ENCODE data around the gene CSMD2. TPM values are rescaled to one million over a fixed set of nuclear protein-coding genes. Genes with fewer than 3 reads are reported as not detected.

CSMD2 gene
- total RNA-seq, 1 experiment from 2014 or later = 13.2 TPM

DNA sequence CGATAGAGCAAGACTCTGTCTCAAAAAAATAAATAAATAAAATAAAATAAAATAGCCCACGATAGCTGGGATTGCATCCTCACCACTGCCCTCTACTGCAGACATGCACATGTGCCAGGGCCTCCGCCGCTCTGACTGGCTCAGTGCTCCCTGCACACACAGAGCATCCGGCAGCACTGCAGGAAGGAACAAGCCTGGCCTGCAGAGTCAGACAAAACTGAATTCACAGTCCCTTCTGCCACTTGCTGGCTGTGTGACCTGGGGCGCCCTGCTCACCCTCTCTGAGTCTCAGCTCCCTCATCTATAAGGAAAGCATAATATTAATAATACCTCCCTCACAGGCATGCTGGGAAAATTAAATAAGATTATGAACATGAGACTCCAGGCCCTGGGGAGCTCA, 35.4 kb downstream of the CSMD2 start (continued):
- TF ChIP-seq, protein P1, sequence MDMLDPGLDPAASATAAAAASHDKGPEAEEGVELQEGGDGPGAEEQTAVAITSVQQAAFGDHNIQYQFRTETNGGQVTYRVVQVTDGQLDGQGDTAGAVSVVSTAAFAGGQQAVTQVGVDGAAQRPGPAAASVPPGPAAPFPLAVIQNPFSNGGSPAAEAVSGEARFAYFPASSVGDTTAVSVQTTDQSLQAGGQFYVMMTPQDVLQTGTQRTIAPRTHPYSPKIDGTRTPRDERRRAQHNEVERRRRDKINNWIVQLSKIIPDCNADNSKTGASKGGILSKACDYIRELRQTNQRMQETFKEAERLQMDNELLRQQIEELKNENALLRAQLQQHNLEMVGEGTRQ (CRISPR knock-in tag; IDR thresholded peaks at IDR 0.05) = no peak

DNA sequence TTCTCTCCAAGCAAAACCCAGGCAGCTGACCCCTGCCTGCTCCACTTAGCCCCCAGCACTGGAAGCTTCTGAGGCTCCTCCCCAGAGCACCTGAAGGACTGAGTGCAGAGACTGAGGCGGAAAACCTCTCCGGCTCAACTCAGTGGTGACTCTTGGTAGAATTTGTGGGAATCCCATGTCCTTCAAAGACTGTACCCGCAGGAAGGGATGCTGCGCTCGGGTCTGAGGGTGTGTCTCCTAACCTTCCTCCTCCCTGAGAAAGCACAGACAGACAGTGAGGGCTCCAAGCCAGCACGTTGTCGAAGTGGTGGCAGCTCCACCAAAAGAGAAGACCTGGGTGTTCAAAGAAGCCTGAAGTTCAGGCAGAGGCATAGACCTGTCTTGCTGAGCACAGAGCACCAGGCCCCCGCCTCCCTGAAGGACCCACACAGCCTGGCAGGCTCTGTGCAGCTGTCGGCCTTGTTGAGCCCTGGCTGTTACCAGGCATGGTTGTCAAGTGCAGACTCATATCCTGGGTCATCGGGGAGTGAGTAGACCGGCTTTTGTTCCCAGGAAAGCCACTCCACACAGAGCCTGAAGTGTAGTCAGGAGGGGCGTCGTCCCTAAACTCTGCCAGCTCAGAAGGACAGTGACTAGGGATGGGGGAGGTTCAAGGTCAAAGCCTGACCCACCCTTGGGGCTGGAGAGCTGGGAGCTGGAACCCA, 36.7 kb downstream of the CSMD2 start:
- CTCF ChIA-PET = interaction anchor here (1.0 to 2.4 kb wide), 3 partner anchors 14 to 495 kb away, joined by 3 to 7 read pairs (median 4); no protein-coding TSS in a partner anchor

DNA sequence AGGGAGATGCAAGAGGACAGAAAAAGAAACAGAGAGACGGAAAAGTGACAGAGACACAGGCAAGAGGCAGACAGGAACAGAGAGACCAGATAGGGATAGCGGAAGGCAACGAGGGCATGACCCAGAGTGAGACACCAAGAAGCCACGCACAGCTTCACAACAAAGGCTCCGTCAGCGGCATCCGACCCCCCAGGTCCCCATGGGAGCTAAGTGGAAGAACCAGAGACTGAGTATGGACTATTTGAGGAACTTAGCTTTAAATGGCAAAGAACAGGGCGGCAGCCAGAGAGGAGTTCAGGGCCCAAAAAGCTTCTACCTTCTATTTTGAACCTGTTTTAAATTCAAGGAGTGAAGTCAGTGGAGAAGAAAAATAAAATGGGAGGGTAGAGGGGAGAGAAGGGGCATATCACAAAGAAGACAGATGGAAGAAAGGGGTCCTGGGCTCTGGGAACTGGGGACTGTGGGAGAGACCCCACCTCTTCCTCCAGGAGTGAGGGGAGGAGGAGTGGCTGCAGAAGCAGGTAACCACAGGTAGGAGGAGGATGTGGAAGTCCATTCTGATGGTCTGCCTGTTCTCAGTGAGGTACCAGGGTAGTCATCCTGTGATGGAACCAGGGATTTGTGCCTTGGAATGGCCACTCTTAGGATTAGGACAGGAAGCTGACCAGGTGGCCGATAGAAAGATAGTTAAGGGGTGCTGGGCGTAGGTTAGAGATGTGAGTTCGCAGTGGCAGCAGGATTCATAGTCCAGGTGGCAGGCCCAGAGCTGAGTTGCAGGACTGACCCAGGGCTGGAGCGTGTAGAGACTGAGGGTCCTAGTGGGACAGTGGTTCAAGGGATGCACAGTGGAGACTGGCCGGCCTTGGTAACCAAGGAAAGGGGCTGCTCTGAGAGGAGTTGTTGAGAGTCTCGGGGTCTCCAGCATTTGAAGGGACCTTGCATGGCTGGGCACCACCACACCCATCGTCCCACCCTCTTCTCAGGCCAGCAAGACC, 37.7 kb downstream of the CSMD2 start:
- Mint-ChIP-seq H3K27me3 (ENCODE audit: low read depth) (no peaks in the 10 kb centered on the region), H3K9me3 (peaks cover 4% of the 10 kb centered on the region; the same call in 1 of the 2 replicates), H3K27ac (no peak overlapping the region; the same call in none of the 2 replicates), H3K4me3 (no peak overlapping the region), H3K4me1 (peaks cover 6% of the 10 kb centered on the region; the same call in 1 of the 2 replicates), H3K36me3 (peaks cover 19% of the 10 kb centered on the region)
- ChIA-PET POLR2A (no interaction called here), CTCF (interaction anchor here (1.0 to 2.4 kb wide), 2 partner anchors 13 to 36 kb away, joined by 4 to 7 read pairs; no protein-coding TSS in a partner anchor)
- DNase-seq (ENCODE audit: low spot score) (no peak), ATAC-seq (no peak)
- TF ChIP-seq ZBTB21 (CRISPR knock-in tag; IDR thresholded peaks at IDR 0.05; ENCODE audit: borderline replicate concordance) = no peak
- no peak for TF ChIP-seq CREB1 (CRISPR knock-in tag; IDR thresholded peaks at IDR 0.05)
- TF ChIP-seq, protein P2, sequence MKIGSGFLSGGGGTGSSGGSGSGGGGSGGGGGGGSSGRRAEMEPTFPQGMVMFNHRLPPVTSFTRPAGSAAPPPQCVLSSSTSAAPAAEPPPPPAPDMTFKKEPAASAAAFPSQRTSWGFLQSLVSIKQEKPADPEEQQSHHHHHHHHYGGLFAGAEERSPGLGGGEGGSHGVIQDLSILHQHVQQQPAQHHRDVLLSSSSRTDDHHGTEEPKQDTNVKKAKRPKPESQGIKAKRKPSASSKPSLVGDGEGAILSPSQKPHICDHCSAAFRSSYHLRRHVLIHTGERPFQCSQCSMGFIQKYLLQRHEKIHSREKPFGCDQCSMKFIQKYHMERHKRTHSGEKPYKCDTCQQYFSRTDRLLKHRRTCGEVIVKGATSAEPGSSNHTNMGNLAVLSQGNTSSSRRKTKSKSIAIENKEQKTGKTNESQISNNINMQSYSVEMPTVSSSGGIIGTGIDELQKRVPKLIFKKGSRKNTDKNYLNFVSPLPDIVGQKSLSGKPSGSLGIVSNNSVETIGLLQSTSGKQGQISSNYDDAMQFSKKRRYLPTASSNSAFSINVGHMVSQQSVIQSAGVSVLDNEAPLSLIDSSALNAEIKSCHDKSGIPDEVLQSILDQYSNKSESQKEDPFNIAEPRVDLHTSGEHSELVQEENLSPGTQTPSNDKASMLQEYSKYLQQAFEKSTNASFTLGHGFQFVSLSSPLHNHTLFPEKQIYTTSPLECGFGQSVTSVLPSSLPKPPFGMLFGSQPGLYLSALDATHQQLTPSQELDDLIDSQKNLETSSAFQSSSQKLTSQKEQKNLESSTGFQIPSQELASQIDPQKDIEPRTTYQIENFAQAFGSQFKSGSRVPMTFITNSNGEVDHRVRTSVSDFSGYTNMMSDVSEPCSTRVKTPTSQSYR (CRISPR knock-in tag; IDR thresholded peaks at IDR 0.05) = no peak
- TF ChIP-seq, protein P3, sequence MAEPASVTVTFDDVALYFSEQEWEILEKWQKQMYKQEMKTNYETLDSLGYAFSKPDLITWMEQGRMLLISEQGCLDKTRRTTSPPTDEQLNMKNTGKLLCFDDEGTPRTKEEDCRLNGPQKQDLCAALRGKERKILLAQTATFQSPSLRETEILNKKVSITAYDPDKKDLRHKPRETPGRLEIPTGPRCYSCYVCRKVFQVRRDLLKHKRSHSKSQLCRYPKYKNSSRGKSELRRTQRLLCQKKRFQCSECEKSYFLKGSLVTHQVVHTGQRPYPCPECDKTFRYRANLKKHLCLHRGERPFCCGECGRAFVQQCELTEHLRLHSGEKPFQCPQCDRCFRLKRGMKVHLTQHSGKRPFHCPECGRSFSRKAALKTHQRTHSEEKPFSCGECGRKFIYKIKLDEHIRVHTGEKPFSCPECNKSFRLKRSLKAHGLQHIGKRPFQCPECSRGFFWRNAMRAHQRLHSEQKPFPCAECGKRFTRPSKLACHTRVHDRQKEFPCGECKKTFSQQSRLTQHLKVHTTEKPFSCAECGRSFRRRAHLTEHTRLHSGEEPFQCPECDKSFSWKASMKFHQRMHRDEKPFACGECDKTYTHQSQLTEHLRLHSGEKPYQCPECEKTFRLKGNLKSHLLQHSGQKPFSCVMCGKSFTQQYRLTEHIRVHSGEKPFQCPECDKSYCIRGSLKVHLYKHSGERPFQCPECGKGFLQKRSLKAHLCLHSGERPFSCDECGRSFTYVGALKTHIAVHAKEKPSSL (CRISPR knock-in tag; conservative IDR thresholded peaks at IDR 0.05) = no peak
- TF ChIP-seq, protein P4, sequence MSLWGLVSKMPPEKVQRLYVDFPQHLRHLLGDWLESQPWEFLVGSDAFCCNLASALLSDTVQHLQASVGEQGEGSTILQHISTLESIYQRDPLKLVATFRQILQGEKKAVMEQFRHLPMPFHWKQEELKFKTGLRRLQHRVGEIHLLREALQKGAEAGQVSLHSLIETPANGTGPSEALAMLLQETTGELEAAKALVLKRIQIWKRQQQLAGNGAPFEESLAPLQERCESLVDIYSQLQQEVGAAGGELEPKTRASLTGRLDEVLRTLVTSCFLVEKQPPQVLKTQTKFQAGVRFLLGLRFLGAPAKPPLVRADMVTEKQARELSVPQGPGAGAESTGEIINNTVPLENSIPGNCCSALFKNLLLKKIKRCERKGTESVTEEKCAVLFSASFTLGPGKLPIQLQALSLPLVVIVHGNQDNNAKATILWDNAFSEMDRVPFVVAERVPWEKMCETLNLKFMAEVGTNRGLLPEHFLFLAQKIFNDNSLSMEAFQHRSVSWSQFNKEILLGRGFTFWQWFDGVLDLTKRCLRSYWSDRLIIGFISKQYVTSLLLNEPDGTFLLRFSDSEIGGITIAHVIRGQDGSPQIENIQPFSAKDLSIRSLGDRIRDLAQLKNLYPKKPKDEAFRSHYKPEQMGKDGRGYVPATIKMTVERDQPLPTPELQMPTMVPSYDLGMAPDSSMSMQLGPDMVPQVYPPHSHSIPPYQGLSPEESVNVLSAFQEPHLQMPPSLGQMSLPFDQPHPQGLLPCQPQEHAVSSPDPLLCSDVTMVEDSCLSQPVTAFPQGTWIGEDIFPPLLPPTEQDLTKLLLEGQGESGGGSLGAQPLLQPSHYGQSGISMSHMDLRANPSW (CRISPR knock-in tag; conservative IDR thresholded peaks at IDR 0.05; ENCODE audit: low read depth) = no peak
- TF ChIP-seq, protein P1 (CRISPR knock-in tag; IDR thresholded peaks at IDR 0.05) = no peak
- TF ChIP-seq, protein P5, sequence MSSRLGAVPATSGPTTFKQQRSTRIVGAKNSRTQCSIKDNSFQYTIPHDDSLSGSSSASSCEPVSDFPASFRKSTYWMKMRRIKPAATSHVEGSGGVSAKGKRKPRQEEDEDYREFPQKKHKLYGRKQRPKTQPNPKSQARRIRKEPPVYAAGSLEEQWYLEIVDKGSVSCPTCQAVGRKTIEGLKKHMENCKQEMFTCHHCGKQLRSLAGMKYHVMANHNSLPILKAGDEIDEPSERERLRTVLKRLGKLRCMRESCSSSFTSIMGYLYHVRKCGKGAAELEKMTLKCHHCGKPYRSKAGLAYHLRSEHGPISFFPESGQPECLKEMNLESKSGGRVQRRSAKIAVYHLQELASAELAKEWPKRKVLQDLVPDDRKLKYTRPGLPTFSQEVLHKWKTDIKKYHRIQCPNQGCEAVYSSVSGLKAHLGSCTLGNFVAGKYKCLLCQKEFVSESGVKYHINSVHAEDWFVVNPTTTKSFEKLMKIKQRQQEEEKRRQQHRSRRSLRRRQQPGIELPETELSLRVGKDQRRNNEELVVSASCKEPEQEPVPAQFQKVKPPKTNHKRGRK (CRISPR knock-in tag; IDR thresholded peaks at IDR 0.05; ENCODE audit: borderline replicate concordance) = no peak
- TF ChIP-seq MYBL2 (CRISPR knock-in tag; IDR thresholded peaks at IDR 0.05) = no peak
- TF ChIP-seq FOXP1 (CRISPR knock-in tag; IDR thresholded peaks at IDR 0.05; ENCODE audit: borderline replicate concordance) = no peak
- no peak for TF ChIP-seq NFE2L1 (CRISPR knock-in tag; IDR thresholded peaks at IDR 0.05)
- no peak for TF ChIP-seq ZNF232 (CRISPR knock-in tag; IDR thresholded peaks at IDR 0.05)
- TF ChIP-seq OVOL2 (CRISPR knock-in tag; IDR thresholded peaks at IDR 0.05; ENCODE audit: borderline replicate concordance) = no peak
- TF ChIP-seq, protein P6, sequence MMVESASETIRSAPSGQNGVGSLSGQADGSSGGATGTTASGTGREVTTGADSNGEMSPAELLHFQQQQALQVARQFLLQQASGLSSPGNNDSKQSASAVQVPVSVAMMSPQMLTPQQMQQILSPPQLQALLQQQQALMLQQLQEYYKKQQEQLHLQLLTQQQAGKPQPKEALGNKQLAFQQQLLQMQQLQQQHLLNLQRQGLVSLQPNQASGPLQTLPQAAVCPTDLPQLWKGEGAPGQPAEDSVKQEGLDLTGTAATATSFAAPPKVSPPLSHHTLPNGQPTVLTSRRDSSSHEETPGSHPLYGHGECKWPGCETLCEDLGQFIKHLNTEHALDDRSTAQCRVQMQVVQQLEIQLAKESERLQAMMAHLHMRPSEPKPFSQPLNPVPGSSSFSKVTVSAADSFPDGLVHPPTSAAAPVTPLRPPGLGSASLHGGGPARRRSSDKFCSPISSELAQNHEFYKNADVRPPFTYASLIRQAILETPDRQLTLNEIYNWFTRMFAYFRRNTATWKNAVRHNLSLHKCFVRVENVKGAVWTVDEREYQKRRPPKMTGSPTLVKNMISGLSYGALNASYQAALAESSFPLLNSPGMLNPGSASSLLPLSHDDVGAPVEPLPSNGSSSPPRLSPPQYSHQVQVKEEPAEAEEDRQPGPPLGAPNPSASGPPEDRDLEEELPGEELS (CRISPR knock-in tag; IDR thresholded peaks at IDR 0.05) = no peak

More for the DNA sequence above, 36.7 kb downstream of the CSMD2 start:
- ATAC-seq (no peak), DNase-seq (ENCODE audit: low spot score) (no peak)
- Mint-ChIP-seq H3K9me3 (no peaks in the 10 kb centered on the region), H3K27me3 (ENCODE audit: low read depth) (no peaks in the 10 kb centered on the region), H3K4me3 (no peak overlapping the region), H3K4me1 (no peaks in the 10 kb centered on the region), H3K36me3 (peaks cover 19% of the 10 kb centered on the region), H3K27ac (no peak overlapping the region)
- POLR2A ChIA-PET = no interaction called here
- no peak for TF ChIP-seq PRRX2 (CRISPR knock-in tag; IDR thresholded peaks at IDR 0.05)

Data from WTC11 (cell line).